OCI-LY3 (cell line): ENCODE measurements around the gene QKI.

Source experiments
- EZH2phosphoT487 ChIP-seq: fragments of 200-600 bp; shearing (Covaris generic); IDR thresholded peaks from 2 replicates; pipeline ENCODE4 v1.6.1; 2018; ENCODE audit warnings: antibody characterized with exemption, mixed run types, low read depth
- TF ChIP-seq, protein P1 (sequence below): fragments of 200-600, 300-600 bp; sonication (generic); IDR thresholded peaks from 2 replicates; pipeline ENCODE4 v1.5.1; 2014; ENCODE audit warnings: antibody characterized with exemption, low read length, low read depth

- TF ChIP-seq, protein P1, sequence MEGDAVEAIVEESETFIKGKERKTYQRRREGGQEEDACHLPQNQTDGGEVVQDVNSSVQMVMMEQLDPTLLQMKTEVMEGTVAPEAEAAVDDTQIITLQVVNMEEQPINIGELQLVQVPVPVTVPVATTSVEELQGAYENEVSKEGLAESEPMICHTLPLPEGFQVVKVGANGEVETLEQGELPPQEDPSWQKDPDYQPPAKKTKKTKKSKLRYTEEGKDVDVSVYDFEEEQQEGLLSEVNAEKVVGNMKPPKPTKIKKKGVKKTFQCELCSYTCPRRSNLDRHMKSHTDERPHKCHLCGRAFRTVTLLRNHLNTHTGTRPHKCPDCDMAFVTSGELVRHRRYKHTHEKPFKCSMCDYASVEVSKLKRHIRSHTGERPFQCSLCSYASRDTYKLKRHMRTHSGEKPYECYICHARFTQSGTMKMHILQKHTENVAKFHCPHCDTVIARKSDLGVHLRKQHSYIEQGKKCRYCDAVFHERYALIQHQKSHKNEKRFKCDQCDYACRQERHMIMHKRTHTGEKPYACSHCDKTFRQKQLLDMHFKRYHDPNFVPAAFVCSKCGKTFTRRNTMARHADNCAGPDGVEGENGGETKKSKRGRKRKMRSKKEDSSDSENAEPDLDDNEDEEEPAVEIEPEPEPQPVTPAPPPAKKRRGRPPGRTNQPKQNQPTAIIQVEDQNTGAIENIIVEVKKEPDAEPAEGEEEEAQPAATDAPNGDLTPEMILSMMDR, result no peak
- no peak for TF ChIP-seq EZH2phosphoT487
Observed at GRCh38 chr6:163494279-163494727, 79.8 kb downstream of the QKI start.
